Measurements from ENCODE around the gene LRRC8C. TPM values are rescaled to one million over a fixed set of nuclear protein-coding genes. Genes with fewer than 3 reads are reported as not detected.

LRRC8C gene
- total RNA-seq, 1 donor from 2014 or later: 6.8 TPM

- DNase-seq (no peak), ATAC-seq (peak; percentile 39)
- intact Hi-C loops (cut with micrococcal nuclease): no loop called here
Observed at GRCh38 chr1:89719502-89720306, 86.8 kb downstream of the LRRC8C start.

GRCh38 chr1:89720839-89721238 is 87.9 kb downstream of the LRRC8C start:
- DNase-seq (no peak), ATAC-seq (no peak)
- intact Hi-C loops (cut with micrococcal nuclease): no loop called here

- DNase-seq (no peak), ATAC-seq (peak; percentile 6)
- intact Hi-C loops (cut with micrococcal nuclease): no loop called here
Observed at GRCh38 chr1:89721351-89721750, 88.4 kb downstream of the LRRC8C start.

GRCh38 chr1:89723144-89723543 is 90.2 kb downstream of the LRRC8C start:
- DNase-seq (no peak), ATAC-seq (no peak)
- intact Hi-C loops (cut with micrococcal nuclease): no loop called here

- intact Hi-C loops (cut with micrococcal nuclease): no loop called here
- ATAC-seq: peak; percentile 74
Observed at GRCh38 chr1:89723863-89724262, 90.9 kb downstream of the LRRC8C start.

GRCh38 chr1:89724369-89725010 is 91.6 kb downstream of the LRRC8C start:
- ATAC-seq: peak; percentile 77
- intact Hi-C loops (cut with micrococcal nuclease): no loop called here

More at GRCh38 chr1:89723863-89724262, 90.9 kb downstream of the LRRC8C start:
- peak; percentile 69 for DNase-seq

GRCh38 chr1:89725011-89725370 is 92.1 kb downstream of the LRRC8C start:
- ATAC-seq (peak; percentile 46), DNase-seq (peak; percentile 49)
- intact Hi-C loops (cut with micrococcal nuclease): no loop called here

More at GRCh38 chr1:89724369-89725010, 91.6 kb downstream of the LRRC8C start:
- DNase-seq: peak; percentile 41

- no peak for ATAC-seq
- DNase-seq: no peak
- intact Hi-C loops (cut with micrococcal nuclease): no loop called here
Observed at GRCh38 chr1:89725631-89726030, 92.7 kb downstream of the LRRC8C start.

- ATAC-seq (no peak), DNase-seq (no peak)
- intact Hi-C loops (cut with micrococcal nuclease): no loop called here
Observed at GRCh38 chr1:89727517-89728312, 94.8 kb downstream of the LRRC8C start.

GRCh38 chr1:89728381-89728780 is 95.5 kb downstream of the LRRC8C start:
- ATAC-seq (peak; percentile 35), DNase-seq (no peak)
- intact Hi-C loops (cut with micrococcal nuclease): no loop called here

GRCh38 chr1:89732206-89732605 is 99.3 kb downstream of the LRRC8C start:
- intact Hi-C loops (cut with micrococcal nuclease): no loop called here

GRCh38 chr1:89732643-89733222 is 99.8 kb downstream of the LRRC8C start:
- no peak for ATAC-seq

More at GRCh38 chr1:89732206-89732605, 99.3 kb downstream of the LRRC8C start:
- DNase-seq: no peak
- ATAC-seq: no peak

GRCh38 chr1:89733748-89734147 is 100.8 kb downstream of the LRRC8C start:
- DNase-seq (no peak), ATAC-seq (no peak)
- intact Hi-C loops (cut with micrococcal nuclease): no loop called here

More at GRCh38 chr1:89732643-89733222, 99.8 kb downstream of the LRRC8C start:
- intact Hi-C loops (cut with micrococcal nuclease): no loop called here
- DNase-seq: no peak

GRCh38 chr1:89734442-89734841 is 101.5 kb downstream of the LRRC8C start:
- no peak for DNase-seq
- intact Hi-C loops (cut with micrococcal nuclease): no loop called here
- peak; percentile 75 for ATAC-seq

GRCh38 chr1:89735479-89735878 is 102.6 kb downstream of the LRRC8C start:
- DNase-seq (no peak), ATAC-seq (no peak)
- intact Hi-C loops (cut with micrococcal nuclease): no loop called here

- DNase-seq: no peak
- no peak for ATAC-seq
- intact Hi-C loops (cut with micrococcal nuclease): no loop called here
Observed at GRCh38 chr1:89736937-89737733, 104.2 kb downstream of the LRRC8C start.

GRCh38 chr1:89737985-89738510 is 105.1 kb downstream of the LRRC8C start:
- no peak for DNase-seq
- intact Hi-C loops (cut with micrococcal nuclease): no loop called here
- no peak for ATAC-seq

- intact Hi-C loops (cut with micrococcal nuclease): no loop called here
- DNase-seq: no peak
- ATAC-seq: peak; percentile 71
Observed at GRCh38 chr1:89739013-89739843, 106.3 kb downstream of the LRRC8C start.

All from left ventricle myocardium superior (tissue), 1 donor.